GM18520 (cell line): ENCODE data around the gene GNPDA1.

Source experiments
- ATAC-seq: cut with Tn5 transposase; IDR thresholded peaks from one replicate; pipeline ENCODE4 v1.9.1; 2021; ENCODE audit not compliant: unreplicated experiment

GNPDA1 gene

DNA sequence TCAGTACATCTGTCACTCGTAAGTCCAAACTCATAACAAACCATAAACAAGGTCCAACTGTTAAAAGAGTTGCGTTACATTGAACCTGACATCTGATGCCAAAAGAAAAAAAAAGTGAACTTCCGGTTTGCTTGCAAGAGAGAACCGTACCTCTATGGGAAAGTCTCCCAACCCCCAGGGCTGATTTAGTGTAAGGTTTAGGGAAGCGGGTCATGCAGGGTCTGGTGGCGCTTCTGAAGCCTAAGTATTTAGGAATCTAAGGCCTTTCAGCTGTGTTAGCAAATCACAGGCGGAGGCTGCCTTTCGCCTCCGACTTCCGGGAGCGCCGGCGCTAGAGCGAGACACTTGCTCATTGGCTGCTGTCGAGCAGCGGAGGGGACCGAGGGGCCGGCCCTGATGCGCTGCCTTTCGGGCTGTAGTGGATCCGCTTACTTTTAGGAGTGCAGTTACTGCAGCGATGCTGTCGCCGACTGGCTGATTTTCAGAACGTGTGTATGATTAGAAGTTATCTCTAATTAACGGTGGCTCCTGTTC is 12.0 kb upstream of the GNPDA1 start:
- ATAC-seq = peak; percentile 97

- no peak for ATAC-seq
These were observed 11.0 kb upstream of the GNPDA1 start for GRCh38 chr5:142023836-142024235.

DNA sequence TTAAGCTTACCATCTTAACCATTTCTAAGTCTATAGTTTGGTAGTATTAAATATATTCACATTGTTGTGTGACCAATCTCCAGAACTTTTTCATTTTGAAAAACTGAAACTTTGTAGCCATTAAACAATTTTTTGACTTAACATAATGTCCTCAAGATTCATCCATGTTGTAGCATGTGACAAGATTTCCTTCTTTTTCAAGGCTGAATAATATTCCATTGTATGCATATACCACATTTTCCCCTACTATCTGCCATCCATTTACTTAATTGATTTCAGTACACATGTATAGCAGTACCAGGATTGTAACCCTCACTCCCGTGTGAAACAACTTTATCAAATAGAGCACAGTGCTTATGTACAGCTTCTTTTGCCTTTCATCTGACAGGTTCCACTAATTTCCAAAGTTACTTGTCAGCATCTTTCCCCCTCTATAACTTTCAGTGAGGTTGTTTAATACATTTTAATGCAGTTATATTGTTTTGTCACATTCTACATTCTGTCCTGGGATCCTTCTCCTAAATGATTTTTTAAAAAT is 7.4 kb upstream of the GNPDA1 start:
- no peak for ATAC-seq

- ATAC-seq = peak; percentile 41
These were observed 5.1 kb upstream of the GNPDA1 start for GRCh38 chr5:142017832-142018427.

DNA sequence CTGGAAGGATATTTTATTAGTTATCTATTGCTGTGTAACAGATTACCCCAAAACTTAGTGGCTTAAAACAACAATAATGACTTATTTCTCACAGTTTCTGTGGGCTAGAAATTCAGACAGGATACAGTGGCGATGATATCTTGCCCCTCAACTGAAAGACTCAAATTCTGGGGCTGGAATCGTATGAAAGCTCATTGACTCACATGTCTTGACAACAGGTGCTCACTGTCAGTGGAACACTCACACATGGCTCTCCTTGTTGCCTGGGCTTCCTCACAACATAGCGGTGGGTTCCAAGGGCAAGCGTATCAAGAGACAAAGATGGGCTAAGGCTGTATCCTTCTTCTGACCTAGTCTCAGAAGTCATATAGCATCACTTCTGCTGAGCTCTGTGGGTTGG is 3.7 kb upstream of the GNPDA1 start:
- ATAC-seq = peak; percentile 15

- peak; percentile 28 for ATAC-seq
These were observed 3.1 kb upstream of the GNPDA1 start for GRCh38 chr5:142015781-142016533.

DNA sequence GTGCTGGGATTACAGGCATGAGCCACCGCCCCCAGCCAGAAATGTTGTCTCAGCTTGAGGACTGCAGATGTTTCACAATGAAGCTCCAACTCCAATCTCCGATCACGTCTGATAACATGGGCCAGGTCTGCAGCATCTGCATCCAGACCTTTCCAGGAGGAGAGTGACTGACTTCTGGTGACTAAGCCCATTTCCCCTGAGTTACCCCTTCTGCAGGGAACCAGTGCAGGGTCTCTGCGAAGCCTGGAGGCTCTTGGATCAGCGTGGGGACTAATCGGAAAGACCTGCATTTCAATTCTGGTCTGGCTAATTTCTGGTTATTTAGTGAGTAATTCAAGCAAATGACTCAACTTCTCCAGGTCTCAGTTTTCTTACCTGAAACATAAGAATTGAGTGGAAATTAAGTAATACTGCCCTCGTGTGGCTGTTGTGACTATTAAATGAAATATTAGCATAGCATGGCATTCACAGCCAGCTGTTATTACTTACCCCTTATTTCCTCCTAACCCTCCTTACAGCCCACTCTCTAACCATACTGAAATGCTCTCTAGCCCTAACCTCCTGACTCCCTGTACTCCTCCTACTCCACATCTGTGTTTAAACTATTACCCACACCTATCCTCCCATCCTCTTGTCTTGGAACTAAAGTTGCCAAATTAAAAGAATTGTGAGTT is 2.2 kb upstream of the GNPDA1 start:
- peak; percentile 22 for ATAC-seq

DNA sequence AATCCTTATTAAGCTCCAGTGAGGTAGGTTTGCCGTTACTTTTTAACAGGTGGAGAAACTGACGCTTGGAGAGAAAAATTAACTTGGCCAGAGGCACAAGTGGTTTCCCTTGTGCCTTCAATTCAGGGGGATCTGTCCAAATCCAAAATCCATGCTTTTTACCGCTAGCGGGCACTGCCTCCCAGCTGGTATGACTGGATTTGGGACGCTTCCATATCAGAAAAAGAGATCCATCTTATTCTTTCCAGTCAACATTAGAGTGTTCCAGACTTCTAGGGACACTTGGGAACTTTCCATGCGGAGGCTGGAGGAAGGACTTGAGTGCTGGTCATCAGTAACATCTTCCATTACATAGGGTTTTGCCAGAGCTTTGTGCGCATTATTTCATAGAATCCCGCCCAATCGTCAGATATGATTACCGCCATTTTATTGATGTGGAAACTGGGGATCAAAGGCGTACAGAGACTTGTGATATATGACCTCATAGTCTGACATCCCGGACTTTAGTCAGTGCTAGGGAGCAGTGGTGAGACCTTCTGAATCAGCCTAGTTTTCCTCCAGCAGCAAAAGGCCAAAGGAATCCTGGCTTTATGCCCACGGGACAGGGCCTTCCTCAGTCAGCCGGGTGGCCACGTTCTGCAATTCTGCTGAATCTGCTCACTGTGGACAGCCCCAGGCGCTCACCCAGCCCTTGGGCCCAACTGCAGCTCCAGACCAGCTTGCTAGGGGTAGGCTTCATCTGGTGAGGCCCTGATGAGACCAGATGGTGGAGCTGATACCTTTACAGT is 1.1 kb upstream of the GNPDA1 start:
- ATAC-seq = no peak

- ATAC-seq = no peak
These were observed 541 bp downstream of the GNPDA1 start for GRCh38 chr5:142012186-142012785.

- no peak for ATAC-seq
These were observed 1.1 kb downstream of the GNPDA1 start for GRCh38 chr5:142011572-142012185.

- no peak for ATAC-seq
These were observed 2.9 kb downstream of the GNPDA1 start for GRCh38 chr5:142009886-142010285.

DNA sequence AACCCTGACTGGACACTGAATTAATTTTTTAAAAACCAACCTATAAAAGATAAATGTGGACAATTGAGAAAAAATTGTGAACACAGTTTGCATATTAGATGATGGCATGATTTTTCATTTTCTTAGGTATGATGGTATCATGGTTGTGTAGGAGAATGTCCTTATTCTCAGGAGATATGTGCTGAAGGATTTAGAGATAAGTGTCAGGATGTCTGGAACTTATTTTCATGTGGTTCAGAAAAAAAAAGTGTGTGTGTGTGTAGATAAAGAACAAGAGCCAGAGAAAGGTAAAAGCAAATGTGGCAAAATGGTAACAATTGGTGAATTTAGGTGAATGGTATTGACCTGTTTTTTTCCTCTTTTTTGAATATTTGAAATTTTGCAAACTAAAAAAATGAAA is 4.0 kb downstream of the GNPDA1 start:
- ATAC-seq = no peak

DNA sequence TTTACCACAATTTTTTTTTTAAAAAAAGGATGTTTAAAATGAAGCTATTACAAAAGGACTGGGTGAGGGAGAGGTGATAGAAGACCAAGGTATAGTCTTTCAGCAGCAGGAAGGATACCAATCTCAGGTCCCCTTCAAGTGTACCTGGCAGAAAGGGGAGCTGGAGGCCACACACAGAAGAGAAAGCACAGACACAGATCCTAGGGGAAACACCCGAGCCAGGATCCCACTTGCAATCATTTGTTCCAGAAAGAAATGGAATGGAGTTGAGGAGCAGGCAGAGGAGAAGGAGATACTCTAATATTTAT is 5.6 kb downstream of the GNPDA1 start:
- no peak for ATAC-seq

- peak; percentile 32 for ATAC-seq
These were observed 6.2 kb downstream of the GNPDA1 start for GRCh38 chr5:142006363-142007236.

- ATAC-seq = no peak
These were observed 9.5 kb downstream of the GNPDA1 start for GRCh38 chr5:142003266-142003800.

GRCh38 chr5:142000704-142001484 is 11.9 kb downstream of the GNPDA1 start:
- no peak for ATAC-seq

- ATAC-seq = no peak
These were observed 12.7 kb downstream of the GNPDA1 start for GRCh38 chr5:142000173-142000572.

- no peak for ATAC-seq
These were observed 15.4 kb downstream of the GNPDA1 start for GRCh38 chr5:141997358-141997960.
